SHP77 treated with DMSO at 0.1 percent for 48 hours (cell line): Measurements from ENCODE around the gene FERMT3.

Source experiments
- DNase-seq: peaks from one replicate; lab custom pipeline; 2025; lab: John Stamatoyannopoulos, UW

FERMT3 gene

DNA sequence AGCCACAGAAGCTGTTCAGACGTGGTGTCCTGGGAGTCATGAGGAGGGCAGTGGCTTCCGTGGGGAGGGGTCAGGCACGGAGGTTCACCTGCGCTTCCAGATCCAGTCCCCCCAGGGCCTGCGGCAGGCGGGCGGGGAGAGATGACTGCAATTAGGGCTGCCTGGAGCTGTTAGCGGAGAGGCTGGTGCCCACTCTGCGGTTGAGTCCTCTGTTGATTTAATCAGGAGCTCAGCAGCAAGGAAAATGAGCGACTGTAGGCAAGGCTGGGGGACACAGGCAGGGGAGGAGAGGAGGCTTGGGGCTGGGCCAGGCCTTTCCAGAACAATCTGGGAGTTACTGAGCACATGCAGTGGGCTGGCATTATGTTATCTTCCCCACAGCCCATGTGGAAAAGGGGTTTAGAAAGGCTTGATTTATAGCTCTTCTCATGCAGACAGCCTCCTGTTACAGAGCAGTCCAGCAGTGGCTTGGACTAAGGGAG is 57.9 kb downstream of the FERMT3 start:
- no peak for DNase-seq

DNA sequence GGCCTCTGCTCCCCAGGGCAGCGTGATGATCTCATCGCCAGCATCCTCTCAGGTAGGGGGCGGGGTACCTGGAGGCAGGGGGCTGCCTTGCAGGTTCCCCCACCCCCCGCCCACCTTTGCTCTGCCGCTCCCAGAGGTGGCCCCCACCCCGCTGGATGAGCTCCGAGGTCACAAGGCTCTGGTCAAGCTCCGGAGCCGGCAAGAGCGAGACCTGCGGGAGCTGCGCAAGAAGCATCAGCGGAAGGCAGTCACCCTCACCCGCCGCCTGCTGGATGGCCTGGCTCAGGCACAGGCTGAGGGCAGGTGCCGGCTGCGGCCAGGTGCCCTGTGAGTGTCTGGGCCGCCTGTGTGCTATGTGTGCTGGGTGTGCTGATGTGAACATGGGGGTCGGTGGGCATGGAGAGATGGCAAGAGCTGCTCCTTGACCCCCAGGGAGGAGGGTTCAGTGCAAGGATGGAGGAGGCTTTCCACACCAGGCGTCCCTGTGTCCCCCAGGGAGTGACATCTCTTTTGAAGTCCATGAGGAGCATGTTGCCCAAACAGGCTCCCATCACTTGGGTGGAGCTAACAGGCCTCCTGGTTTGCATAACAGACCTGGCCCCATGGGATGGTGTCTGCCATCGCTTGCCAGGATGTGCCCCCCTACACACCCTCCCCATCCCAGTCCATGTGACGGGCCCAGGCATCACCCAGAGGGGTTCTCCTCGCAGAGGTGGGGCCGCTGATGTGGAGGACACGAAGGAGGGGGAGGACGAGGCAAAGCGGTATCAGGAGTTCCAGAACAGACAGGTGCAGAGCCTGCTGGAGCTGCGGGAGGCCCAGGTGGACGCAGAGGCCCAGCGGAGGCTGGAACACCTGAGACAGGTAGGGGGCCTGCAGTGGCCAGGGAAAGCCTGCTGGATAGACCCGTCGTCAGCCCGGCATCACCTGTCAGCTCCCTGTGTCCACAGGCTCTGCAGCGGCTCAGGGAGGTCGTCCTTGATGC is 58.9 kb downstream of the FERMT3 start:
- no peak for DNase-seq

DNA sequence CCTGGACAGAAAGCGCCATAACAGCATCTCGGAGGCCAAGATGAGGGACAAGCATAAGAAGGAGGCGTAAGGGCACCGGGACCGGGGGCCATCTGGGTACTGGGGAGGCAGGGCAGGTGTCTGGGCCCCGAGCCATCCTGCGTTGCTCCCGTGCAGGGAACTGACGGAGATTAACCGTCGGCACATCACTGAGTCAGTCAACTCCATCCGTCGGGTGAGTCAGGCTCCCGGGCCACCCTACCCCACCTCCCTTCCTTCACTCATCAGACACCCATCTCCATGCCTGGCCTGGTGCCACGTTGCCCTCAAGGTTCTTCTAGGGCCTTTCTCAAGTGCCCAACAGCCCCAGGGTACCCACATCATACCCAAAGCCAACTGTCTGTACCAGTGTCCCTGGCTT is 59.8 kb downstream of the FERMT3 start:
- no peak for DNase-seq

DNA sequence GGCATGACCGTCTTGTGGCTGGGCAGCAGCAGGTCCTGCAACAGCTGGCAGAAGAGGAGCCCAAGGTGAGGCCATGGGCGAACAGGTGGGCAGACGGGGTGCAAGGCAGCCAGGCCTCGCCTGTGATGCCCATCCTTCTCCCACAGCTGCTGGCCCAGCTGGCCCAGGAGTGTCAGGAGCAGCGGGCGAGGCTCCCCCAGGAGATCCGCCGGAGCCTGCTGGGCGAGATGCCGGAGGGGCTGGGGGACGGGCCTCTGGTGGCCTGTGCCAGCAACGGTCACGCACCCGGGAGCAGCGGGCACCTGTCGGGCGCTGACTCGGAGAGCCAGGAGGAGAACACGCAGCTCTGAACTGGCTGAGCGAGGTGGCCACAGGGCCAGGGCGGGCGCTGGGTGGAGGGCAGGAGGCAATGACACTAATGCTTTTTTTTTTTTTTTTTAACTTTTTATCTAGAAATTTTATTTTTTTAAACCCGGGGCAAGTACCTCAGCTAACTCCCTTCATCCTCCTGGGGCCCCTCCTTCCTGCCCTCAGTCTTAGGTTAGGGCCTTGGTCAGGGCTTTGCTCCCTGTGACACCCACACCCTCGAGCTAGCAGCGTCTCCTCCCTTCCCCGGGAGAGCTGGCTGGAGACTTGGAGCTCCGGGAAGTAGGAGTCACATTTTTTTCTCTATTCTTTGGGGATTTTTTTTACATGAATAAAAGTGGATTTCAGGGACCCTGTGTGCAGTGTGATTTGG is 60.9 kb downstream of the FERMT3 start:
- no peak for DNase-seq

DNA sequence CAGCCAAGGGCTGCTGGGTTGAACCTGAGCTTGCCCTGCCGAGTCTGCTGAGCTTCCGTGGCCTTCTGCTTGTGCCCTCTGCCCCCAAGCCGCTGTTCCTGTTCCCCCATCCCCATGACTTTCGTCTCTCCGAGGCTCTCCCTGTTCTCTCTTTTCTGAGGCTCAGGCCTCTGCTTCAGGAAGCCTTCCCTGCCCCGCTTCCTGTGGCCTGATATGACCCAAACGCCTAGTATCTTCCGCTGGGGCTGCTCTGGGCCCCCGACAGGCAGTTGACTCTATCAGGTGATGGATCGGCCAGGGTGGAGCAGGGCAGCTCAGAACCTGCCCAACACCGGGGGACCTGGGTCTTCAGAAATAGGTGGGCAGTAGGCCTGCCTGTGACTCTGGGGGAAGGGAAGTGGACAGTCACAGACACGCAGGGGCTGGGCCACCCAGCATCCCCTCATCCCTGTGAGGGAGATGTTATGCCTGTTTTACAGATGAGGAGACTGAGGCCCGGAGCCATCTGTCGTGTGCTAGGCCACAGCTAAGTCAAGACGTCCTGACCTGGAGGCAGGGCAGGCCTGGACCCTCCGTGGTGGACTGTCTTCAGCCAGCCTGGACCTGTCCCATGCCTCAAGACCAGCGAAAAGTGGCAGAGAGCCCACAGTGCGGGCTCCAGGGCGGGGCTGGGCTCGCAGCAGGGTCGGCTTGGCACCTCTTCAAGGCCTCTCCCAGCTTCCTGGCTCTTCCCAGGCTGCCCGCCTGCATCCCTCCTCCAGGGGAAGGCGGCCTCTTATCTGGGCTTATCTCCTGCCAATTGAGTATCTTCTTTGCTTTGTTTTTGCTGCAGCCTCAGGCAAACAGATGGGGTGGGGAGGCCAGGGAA is 61.7 kb downstream of the FERMT3 start:
- DNase-seq, result no peak

DNA sequence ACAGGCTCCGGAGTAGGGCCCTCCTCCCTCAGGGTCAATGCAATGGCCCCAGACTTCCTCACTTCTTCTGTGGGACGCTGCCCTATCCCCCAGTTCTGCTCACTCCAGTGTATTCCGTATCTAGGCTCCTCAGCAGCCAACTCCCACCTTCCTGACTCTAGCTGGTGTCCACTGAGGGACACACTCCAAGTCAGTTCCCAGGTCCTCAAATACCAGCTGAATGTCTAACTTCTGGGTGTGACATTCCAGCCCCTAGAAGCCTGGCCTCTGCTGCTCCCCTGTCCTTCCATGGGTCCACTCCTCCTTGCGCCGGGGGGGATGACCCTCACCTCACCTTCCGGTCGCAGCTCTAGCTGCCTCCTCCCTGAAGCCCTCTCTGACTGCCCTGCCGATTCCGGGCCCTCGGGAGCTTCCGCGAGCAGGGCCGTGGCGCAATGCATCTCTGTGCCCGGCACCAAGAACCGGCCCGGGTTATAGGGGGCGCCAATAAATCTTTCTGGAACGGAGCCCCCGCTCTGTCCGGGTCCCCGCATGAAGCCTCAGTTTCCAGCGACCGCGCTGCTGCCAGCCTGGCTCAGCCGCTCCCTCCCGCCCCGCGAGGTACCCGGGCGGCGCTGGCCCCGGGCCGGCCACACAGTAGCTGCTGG is 62.5 kb downstream of the FERMT3 start:
- DNase-seq, result no peak

DNA sequence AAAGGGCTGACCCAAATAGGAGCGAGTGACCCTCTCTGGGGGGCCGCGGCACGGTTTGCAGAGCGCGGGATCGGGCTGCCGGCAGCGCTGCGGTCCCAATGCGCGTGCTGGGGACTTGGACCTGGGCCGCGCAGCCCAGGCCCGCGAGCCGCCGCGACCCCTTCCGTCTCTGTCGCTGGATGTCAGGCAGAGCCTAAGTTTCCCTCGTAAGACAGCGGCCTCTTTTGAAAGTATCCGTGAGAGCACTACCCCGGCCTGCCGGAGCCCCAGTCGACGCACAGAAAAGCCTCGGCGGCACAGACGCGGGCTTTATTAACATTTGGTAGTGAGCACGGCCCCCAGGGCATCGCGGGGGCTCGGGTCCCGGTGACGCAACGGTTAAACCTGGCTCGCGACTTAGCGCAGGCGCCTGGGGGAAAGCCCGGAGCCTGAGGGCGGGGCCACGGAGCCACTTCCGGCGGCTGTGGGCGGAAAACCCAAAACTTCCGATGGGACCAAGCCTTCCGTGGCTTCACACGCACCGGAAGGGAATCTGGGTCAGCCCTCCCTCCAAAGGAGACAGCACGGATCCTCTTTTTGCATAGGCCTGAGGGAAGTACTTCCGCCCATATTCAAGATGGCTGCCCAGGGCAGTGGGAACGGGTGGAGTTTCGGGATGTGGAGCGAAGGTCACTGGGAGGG is 63.2 kb downstream of the FERMT3 start:
- DNase-seq, result peak; percentile 98
